GM21723 (cell line): ENCODE measurements around the gene TTC7B.

Experiments
- ATAC-seq: cut with Tn5 transposase; IDR thresholded peaks from one replicate; pipeline ENCODE4 v1.9.1; 2021; ENCODE audit warnings: mild to moderate bottlenecking, moderate library complexity; ENCODE audit not compliant: unreplicated experiment

The TTC7B gene

DNA sequence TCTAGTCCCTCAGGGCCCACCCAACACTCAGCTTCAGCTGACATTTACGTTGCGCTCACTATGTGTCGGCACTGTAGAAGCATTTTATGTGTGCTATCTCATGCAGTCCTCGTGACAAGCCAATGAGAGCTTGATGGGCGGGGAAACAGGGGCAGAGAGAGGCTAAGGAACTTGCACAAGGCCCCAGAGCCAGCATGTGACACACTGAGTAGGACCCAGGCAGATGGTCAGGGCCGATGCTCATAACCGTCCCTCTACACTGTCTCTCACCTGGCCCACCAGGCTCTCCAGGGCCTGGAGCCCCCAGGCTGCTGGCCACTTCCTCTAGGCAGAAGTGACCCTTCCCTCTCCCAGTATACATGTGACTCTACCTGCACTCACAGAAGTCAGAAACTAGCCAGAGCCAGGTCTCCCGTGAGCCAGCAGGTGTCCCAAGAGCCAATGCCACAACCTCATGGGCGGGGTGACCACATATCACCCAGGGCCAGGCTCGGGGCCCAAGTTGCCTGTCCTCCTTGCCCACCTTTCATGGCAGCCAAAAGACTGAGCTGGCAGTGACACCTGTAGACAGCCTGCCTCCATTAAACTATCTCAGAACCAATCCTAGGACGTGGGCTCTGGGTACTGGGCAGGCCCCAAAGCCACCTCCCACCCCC is 38.3 kb downstream of the TTC7B start:
- no peak for ATAC-seq

DNA sequence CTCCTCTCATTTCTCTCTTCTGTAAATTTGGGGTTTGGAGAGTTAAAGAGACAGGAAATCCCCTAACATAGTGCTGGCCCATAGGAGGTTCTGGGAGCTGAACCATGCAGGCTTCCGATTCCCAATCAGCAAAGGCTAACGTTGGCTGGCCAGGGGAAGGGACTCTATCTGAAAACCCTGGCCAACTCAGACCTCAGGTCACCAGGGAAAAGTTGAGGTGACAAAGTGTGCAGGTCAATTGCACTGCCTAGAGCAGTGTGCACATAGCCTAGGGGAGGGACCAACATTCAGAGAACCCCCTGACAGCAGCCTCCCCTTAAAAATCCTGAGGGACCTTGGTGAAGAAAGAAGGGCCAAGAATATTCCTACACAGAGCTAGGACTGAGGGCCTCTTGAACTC is 38.9 kb downstream of the TTC7B start:
- ATAC-seq: no peak

GRCh38 chr14:90775441-90775840 is 40.8 kb downstream of the TTC7B start:
- ATAC-seq: no peak

DNA sequence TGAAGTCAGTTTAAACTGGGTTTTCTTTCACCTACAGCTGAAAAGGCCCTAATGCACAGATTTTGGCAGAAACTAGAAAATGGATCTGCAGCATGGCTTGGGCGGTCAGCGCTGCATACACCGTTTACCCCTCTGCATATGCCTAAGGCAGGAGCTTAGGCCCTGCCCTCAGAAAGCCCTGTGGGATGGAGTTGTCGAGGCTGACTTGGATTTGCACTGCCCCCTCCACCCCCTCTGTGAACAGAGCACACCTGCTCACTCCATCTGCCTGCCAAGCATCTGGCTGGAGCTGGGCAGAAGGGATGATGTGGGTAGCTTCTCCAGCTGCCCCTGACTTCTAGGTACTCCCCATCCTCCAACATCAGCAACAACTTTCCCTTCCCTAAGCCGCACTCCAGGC is 41.9 kb downstream of the TTC7B start:
- ATAC-seq: no peak

GRCh38 chr14:90773705-90774104 is 42.5 kb downstream of the TTC7B start:
- ATAC-seq: no peak

- no peak for ATAC-seq
These were observed 43.1 kb downstream of the TTC7B start for GRCh38 chr14:90773196-90773486.

GRCh38 chr14:90767899-90768298 is 48.3 kb downstream of the TTC7B start:
- ATAC-seq: no peak

GRCh38 chr14:90760591-90761316 is 55.5 kb downstream of the TTC7B start:
- no peak for ATAC-seq

DNA sequence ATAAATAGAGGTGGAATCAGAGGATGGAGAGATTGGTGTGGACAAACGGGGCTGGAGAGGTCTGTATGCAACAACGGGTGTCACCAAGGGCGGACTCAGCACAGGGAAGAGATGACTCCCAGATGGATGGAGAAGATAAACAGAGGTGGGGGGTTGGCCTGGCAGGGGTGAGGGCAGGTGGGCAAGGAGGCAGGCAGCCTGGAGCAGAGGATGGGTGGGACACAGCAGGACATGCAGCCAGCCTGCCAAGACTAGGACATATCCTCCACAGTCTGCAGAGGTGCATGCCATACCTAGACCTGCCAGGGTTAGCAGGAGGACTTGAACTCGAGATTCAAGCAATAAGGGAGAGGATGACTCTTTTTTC is 56.2 kb downstream of the TTC7B start:
- ATAC-seq: no peak

- ATAC-seq: peak; percentile 32
These were observed 56.7 kb downstream of the TTC7B start for GRCh38 chr14:90759370-90760077.

- peak; percentile 17 for ATAC-seq
These were observed 57.3 kb downstream of the TTC7B start for GRCh38 chr14:90758959-90759358.

DNA sequence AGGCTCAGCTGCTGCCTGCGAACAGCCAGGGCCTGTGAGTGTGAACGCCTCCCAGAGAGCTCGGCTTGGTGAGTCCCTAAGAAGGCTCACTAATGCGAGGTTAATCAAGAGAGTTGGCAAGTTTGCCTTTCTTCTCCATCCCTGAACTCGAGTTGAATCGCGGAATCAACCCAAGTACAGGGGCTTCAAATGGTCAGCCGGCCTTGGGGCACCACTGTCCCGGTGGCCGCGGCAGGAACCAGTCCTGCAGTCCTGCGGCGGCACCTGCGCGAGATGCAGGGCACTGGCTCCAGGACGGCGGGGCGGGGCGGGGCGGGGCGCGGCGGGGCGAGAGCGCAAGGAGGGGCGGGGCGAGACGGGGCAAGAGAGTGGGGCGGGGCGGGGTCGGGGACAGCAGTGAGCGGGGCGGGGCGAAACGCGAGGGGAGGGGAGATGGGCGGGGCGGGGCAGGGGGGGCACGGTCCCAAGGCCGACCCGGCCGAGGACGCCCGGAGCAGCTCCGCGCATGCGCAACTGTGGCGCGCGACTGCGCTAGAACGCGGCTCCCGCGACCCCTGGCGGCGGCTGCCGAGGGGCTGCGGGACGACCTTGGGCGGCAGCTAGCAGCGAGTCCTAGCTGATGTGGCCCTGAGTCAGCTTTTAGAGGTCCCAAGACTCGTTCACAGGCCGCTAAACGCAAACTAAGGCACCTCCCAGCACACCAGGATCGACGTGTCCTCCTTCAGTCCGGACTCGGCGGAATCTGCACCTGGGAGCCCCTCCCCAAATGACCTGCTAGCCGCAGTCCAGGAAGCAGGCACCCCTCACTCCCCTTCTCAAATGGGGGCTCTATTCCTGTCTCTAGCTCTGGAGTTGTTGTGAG is 58.0 kb downstream of the TTC7B start:
- ATAC-seq: peak; percentile 90

DNA sequence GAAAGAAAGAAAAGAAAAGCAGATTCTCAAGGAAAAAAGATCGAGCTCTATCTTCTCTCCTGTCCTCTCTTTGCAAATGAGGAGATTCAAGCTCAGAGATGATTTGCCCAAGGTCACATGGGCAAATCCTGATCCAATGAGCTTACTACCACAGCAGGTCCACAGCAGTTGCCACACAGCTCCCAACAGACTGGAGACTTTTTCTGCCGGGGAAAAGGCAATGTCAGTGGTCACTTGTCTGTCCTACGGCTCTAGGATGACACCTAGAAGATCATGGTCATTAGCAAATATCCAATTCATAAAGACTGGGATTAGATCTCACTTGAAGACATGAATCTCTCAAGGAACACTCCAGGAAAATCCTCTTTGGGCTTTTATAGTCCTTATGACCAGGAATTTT is 58.8 kb downstream of the TTC7B start:
- no peak for ATAC-seq

GRCh38 chr14:90756755-90757345 is 59.4 kb downstream of the TTC7B start:
- ATAC-seq: no peak

- no peak for ATAC-seq
These were observed 60.4 kb downstream of the TTC7B start for GRCh38 chr14:90755661-90756304.

DNA sequence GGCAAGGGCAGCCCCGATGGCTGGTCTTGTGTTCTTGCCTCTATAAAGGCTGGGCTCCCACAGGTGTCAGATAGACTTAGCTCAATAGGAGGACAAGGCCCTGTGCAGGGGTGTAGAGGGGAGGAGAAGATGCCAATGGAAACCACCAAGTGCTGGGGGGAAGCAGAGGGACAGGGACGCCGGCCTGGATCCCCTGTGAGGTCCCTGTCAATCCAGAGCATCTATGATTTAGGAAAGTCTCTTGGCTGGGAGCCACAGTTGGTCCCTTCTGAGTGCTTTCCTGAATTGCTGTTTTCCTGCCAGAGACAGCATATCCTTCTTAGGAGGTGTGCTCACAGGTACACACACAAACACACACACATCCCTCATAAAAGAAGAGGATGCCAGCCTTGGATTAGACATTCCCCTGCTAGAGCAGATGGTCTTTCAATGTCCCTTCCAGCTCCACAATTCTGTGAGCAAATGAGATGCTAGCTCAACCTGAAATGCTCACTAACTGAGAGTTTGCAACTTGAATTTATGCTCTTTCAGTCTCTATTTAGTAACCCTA is 62.7 kb downstream of the TTC7B start:
- ATAC-seq: no peak

GRCh38 chr14:90750701-90751100 is 65.5 kb downstream of the TTC7B start:
- ATAC-seq: no peak

DNA sequence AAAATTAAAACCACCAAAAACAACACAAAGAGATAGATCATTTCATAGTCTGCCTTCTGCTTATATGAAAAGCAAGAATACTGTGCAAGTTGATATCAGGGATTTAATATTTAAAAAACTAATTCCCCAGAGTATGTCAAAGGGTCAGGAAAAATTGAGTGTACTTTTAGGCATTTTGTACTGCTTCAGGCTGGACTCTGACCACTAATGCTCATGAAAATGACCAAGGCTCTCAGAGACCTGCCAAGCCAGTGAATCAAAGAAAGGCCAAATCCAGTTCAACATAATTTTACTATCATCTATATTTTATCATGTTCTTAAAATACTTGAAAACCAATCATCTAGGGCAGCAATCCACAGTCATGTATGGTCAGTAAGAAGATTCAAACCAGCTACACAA is 66.0 kb downstream of the TTC7B start:
- ATAC-seq: no peak

- no peak for ATAC-seq
These were observed 68.3 kb downstream of the TTC7B start for GRCh38 chr14:90747909-90748308.

GRCh38 chr14:90743826-90744225 is 72.4 kb downstream of the TTC7B start:
- no peak for ATAC-seq
